Liver (tissue), 9 donors: Measurements from ENCODE around the gene CNGA3. TPM values are rescaled to one million over a fixed set of nuclear protein-coding genes. Genes with fewer than 3 reads are reported as not detected.

ENCODE experiments used
- DNase-seq: peaks from one replicate; pipeline ENCODE4 v3.0.0-alpha.2; 2017; ENCODE audit warnings: low spot score
- H3K27ac ChIP-seq, 2 donors: one replicate each; pipeline ENCODE4 v1.7.0; 2013; ENCODE audit warnings: inconsistent platforms in 2 of 2, low read length in 2 of 2, control low read depth in 1 of 2, low read depth in 1 of 2, mild to moderate bottlenecking in 1 of 2
- H3K27me3 ChIP-seq, 4 donors: one replicate each; pipeline versions ENCODE4 v1.6.1 to v1.7.0; 2013; ENCODE audit warnings: low read length in 3 of 4, inconsistent platforms in 1 of 4, mild to moderate bottlenecking in 1 of 4, moderate library complexity in 1 of 4; ENCODE audit not compliant: control insufficient read depth in 4 of 4, insufficient read depth in 4 of 4
- H3K36me3 ChIP-seq, 4 donors: one replicate each; pipeline versions ENCODE4 v1.6.1 to v1.7.0; 2013; ENCODE audit warnings: low read length in 3 of 4, mild to moderate bottlenecking in 3 of 4, low read depth in 1 of 4, moderate library complexity in 1 of 4; ENCODE audit not compliant: control insufficient read depth in 4 of 4, insufficient read depth in 3 of 4
- H3K4me1 ChIP-seq, 4 donors: one replicate each; pipeline versions ENCODE4 v1.6.1 to v1.7.0; 2013; ENCODE audit warnings: low read length in 3 of 4, mild to moderate bottlenecking in 3 of 4, moderate library complexity in 1 of 4; ENCODE audit not compliant: control insufficient read depth in 4 of 4, insufficient read depth in 4 of 4
- H3K4me3 ChIP-seq, 3 donors: one replicate each; pipeline versions ENCODE4 v1.6.1 to v1.7.0; 2013; ENCODE audit warnings: low read length in 3 of 3, control low read depth in 1 of 3, low read depth in 1 of 3, mild to moderate bottlenecking in 1 of 3
- H3K9ac ChIP-seq, 2 donors: one replicate each; pipeline ENCODE4 v1.7.0; 2013; ENCODE audit warnings: low read length in 2 of 2, mild to moderate bottlenecking in 2 of 2, moderate library complexity in 2 of 2, control low read depth in 1 of 2, low read depth in 1 of 2
- H3K9me3 ChIP-seq, 4 donors: one replicate each; pipeline versions ENCODE4 v1.6.1 to v1.7.0; 2013; ENCODE audit warnings: low read length in 3 of 4; ENCODE audit not compliant: control insufficient read depth in 4 of 4
- FOXA1 ChIP-seq: IDR thresholded peaks from 2 replicates; pipeline ENCODE4 v1.6.1; 2016; ENCODE audit warnings: antibody characterized with exemption
- GABPA ChIP-seq, 2 donors: IDR thresholded peaks in 1 of 2; conservative IDR thresholded peaks in 1 of 2; 2 replicates each; pipeline ENCODE4 v1.6.1; 2016; ENCODE audit warnings: antibody characterized with exemption in 2 of 2, mild to moderate bottlenecking in 1 of 2, moderate library complexity in 1 of 2
- RXRA ChIP-seq, 2 donors: IDR thresholded peaks; 2 replicates each; pipeline ENCODE4 v1.6.1; 2017 to 2018; ENCODE audit warnings: antibody characterized with exemption in 2 of 2, mild to moderate bottlenecking in 1 of 2
- YY1 ChIP-seq: IDR thresholded peaks from 2 replicates; pipeline ENCODE4 v1.6.1; 2016; ENCODE audit warnings: antibody characterized with exemption, mild to moderate bottlenecking
- WGBS: extraction: QIAGEN DNeasy Blood & Tissue Kit; methylation state at CpG from one replicate; pipeline ENCODE4 v1.1.7; 2013; 5-methylcytosine and 5-hydroxymethylcytosine counted together
- polyA plus RNA-seq, 2 donors: library from polyadenylated mRNA; stranded (reverse) in 1 of 2; unstranded in 1 of 2; fragments of 200-250 nt in 1 of 2; fragments of >200 nt in 1 of 2; fragmentation: Nextera tagmentation in 1 of 2; extraction: Ambion mirVana in 1 of 2; gene quantifications; one replicate each; pipeline versions ENCODE4 v1.2.1 to v1.2.3, GENCODE V29; 2013 to 2015
- total RNA-seq, 2 donors: library from RNA; depleted of rRNA; stranded (reverse); fragments of >200 nt; gene quantifications; one replicate each; pipeline ENCODE4 v1.2.3, GENCODE V29; 2014
- TF ChIP-seq, protein P1 (sequence below): fragments of 150-350 bp; IDR thresholded peaks from 2 replicates; pipeline ENCODE4 v1.5.1; 2017; ENCODE audit warnings: improper control_type of control experiment, low read depth, low read length; ENCODE audit not compliant: missing input control
- TF ChIP-seq, protein P2 (sequence below): IDR thresholded peaks from 2 replicates; pipeline ENCODE4 v1.6.1; 2016; ENCODE audit warnings: antibody characterized with exemption
- TF ChIP-seq, protein P3 (sequence below): IDR thresholded peaks from 2 replicates; pipeline ENCODE4 v1.6.1; 2016; ENCODE audit warnings: antibody characterized with exemption, mild to moderate bottlenecking
- TF ChIP-seq, protein P4 (sequence below): IDR thresholded peaks from 2 replicates; pipeline ENCODE4 v1.6.1; 2016; ENCODE audit warnings: antibody characterized with exemption
- donor health status: healthy.
- donor health status: healthy.
- donor health status: healthy.
- donor health status: healthy.
- donor health status: healthy.

CNGA3 gene
- total RNA-seq (not detected), polyA plus RNA-seq (not detected)

DNA sequence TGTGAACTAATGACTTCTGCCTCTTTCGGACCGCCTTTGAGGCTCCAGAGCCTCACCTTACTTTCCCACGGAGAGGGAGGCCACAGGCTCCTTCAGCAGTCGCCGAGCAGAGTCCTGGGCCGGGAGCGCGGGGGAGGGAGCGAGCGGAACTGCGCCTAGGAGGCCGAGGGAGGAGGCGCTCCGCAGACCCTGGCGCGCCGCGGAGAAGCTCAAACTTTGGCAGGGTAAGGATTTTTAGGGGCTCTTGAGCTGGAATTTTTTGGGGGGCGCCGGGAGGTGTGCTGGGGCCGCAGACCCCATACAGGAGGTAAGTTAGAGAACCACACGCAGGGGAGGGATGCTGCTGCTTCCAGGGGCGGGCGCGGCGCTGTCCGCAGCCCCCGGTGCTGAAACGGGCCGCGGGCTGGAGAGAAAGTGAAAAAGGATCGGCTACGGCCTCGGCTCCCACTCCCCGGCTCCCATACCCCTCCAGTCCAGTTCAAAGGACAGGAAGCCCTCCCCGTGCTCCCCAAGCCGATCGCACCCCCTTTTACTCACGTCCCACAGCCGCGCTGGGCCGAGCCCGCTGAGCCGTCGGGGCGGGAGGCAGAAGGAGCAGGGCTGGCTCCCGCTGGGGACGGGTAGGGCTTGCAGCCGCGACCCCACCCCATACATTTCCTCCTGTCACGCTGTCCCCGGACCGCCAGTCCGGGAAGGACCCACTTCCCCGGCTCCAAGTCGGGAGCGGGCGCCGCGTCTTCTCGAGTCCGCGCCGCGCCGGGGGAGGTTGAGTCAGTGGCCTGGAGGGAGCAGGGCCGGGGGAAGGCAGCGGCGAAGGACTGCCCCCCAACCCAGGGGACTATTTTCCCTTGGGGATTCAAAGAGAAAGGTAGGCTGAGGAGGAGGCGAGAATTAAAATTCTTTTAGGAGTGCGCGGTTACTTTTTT lies at the start of gene CNGA3:
CNGA3 (plus strand) TSS at position 146 of the 926 bp plus-strand sequence. CDS start 23,520 bp downstream, outside the sequence.
- Histone ChIP-seq H3K4me1 (peaks cover 4 to 13% (median 9%) of the 10 kb centered on the region in 4 donors), H3K27ac (no peak within 1 kb of the TSS), H3K27me3 (peaks cover 6 to 26% (median 14%) of the 10 kb centered on the region in 4 donors), H3K4me3 (peak within 1 kb of the TSS in 1 of 3 donors; percentile 26), H3K9ac (no peak within 1 kb of the TSS), H3K9me3 (peaks cover 0 to 5% (median 0%) of the 10 kb centered on the region in 4 donors), H3K36me3 (no peaks in the 10 kb centered on the region)
- 7% methylated on average over 72 of the region's 72 CpGs for WGBS
- DNase-seq = peak; percentile 40
- TF ChIP-seq, protein P1, sequence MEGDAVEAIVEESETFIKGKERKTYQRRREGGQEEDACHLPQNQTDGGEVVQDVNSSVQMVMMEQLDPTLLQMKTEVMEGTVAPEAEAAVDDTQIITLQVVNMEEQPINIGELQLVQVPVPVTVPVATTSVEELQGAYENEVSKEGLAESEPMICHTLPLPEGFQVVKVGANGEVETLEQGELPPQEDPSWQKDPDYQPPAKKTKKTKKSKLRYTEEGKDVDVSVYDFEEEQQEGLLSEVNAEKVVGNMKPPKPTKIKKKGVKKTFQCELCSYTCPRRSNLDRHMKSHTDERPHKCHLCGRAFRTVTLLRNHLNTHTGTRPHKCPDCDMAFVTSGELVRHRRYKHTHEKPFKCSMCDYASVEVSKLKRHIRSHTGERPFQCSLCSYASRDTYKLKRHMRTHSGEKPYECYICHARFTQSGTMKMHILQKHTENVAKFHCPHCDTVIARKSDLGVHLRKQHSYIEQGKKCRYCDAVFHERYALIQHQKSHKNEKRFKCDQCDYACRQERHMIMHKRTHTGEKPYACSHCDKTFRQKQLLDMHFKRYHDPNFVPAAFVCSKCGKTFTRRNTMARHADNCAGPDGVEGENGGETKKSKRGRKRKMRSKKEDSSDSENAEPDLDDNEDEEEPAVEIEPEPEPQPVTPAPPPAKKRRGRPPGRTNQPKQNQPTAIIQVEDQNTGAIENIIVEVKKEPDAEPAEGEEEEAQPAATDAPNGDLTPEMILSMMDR = no peak
- no peak for TF ChIP-seq RXRA (IDR thresholded peaks at IDR 0.05)
- TF ChIP-seq, protein P2, sequence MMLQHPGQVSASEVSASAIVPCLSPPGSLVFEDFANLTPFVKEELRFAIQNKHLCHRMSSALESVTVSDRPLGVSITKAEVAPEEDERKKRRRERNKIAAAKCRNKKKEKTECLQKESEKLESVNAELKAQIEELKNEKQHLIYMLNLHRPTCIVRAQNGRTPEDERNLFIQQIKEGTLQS = no peak
- TF ChIP-seq, protein P3, sequence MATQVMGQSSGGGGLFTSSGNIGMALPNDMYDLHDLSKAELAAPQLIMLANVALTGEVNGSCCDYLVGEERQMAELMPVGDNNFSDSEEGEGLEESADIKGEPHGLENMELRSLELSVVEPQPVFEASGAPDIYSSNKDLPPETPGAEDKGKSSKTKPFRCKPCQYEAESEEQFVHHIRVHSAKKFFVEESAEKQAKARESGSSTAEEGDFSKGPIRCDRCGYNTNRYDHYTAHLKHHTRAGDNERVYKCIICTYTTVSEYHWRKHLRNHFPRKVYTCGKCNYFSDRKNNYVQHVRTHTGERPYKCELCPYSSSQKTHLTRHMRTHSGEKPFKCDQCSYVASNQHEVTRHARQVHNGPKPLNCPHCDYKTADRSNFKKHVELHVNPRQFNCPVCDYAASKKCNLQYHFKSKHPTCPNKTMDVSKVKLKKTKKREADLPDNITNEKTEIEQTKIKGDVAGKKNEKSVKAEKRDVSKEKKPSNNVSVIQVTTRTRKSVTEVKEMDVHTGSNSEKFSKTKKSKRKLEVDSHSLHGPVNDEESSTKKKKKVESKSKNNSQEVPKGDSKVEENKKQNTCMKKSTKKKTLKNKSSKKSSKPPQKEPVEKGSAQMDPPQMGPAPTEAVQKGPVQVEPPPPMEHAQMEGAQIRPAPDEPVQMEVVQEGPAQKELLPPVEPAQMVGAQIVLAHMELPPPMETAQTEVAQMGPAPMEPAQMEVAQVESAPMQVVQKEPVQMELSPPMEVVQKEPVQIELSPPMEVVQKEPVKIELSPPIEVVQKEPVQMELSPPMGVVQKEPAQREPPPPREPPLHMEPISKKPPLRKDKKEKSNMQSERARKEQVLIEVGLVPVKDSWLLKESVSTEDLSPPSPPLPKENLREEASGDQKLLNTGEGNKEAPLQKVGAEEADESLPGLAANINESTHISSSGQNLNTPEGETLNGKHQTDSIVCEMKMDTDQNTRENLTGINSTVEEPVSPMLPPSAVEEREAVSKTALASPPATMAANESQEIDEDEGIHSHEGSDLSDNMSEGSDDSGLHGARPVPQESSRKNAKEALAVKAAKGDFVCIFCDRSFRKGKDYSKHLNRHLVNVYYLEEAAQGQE = peak; percentile 99
- TF ChIP-seq, protein P4, sequence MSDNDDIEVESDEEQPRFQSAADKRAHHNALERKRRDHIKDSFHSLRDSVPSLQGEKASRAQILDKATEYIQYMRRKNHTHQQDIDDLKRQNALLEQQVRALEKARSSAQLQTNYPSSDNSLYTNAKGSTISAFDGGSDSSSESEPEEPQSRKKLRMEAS = no peak
- no peak for TF ChIP-seq FOXA1

DNA sequence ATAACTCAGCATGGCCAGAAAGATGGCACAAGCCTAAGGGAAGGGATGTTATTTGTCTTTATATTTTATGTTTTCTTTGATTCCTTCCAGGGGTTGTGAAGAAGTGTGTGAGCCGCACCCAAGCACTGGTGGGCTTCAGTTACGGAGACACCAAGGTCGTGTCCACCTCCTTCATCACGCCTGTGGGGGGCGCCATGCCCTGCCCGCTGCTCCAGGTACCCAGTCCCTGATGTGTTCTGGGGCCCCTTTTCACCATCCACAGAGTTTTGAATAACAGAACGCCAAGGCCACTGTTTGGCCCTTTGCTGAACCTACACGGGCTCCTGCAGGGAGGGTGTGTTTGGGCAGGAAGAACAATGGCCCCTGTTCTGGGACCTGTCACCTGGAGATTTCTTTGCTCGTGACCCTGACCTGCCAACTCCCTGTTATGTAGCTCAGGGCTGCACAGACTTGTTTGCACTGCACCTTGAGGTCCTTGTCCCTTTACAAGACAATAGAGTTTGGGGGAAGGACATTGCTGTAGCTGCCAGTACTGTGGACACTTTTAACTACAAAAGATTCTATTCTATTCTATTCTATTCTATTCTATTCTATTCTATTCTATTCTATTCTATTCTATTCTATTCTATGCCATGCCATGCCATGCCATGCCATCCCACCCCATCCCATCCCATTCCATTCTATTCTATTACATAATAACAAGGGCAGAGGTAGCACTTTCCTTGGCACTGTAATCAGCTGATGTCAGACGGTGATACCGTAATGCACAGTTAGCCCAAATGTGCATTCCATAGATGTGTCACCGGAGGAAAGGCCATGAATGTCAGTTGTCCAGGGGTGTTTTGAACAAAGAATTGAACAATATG lies 48.2 kb upstream of the CNGA3 start:
- Histone ChIP-seq H3K27me3 (no peaks in the 10 kb centered on the region), H3K4me1 (peaks cover 12 to 28% (median 20%) of the 10 kb centered on the region in 4 donors), H3K27ac (no peak overlapping the region), H3K4me3 (no peak overlapping the region), H3K9ac (no peak overlapping the region), H3K9me3 (no peaks in the 10 kb centered on the region), H3K36me3 (no peaks in the 10 kb centered on the region)
- no peak for DNase-seq
- TF ChIP-seq YY1 (no peak), GABPA (IDR thresholded peaks at IDR 0.05 in 1 of 2, conservative IDR thresholded peaks at IDR 0.05 in 1 of 2) (no peak)
- WGBS = 82% methylated on average over 12 of the region's 12 CpGs
